Naive B cell (primary cell): Measurements from ENCODE around the gene ZNF502. TPM values are rescaled to one million over a fixed set of nuclear protein-coding genes. Genes with fewer than 3 reads are reported as not detected.

ENCODE experiments used
- polyA plus RNA-seq, 6 donors: library from polyadenylated mRNA; unstranded; fragments of 300-500 nt; fragmentation: Illumina TruSeq; gene quantifications; one replicate each; pipeline ENCODE4 v1.2.3, GENCODE V29; 2021; ENCODE audit warnings: low read depth in 6 of 6

Gene ZNF502
- polyA plus RNA-seq, 6 donors from 2014 or later, result 4.6 to 6.0 (median 5.4) TPM

Other genes starting within 250 kb of the ZNF502 start
- 1 to 10 TPM in 5 of 6 donors, not detected in 1; 1.5 to 5.3 (median 2.9) TPM for gene ZNF445, start 235.0 kb upstream of the ZNF502 start, polyA plus RNA-seq
- 1 to 10 TPM; 3.4 to 6.2 (median 5.0) TPM for gene ZKSCAN7, start 157.5 kb upstream of the ZNF502 start, polyA plus RNA-seq
- gene ZNF660, start 127.7 kb upstream of the ZNF502 start, polyA plus RNA-seq, result 1 to 10 TPM in 5 of 6 donors, under 1 TPM in 1; 0.79 to 3.6 (median 1.5) TPM
- 1 to 10 TPM; 2.8 to 8.5 (median 4.9) TPM for gene ZNF197, start 87.6 kb upstream of the ZNF502 start, polyA plus RNA-seq
- gene ZNF35, start 63.9 kb upstream of the ZNF502 start, polyA plus RNA-seq, result 1 to 10 TPM; 3.6 to 6.6 (median 5.4) TPM
- gene ZNF501, start 17.0 kb downstream of the ZNF502 start, polyA plus RNA-seq, result 1 to 10 TPM in 5 of 6 donors, not detected in 1; 1.4 to 7.8 (median 4.0) TPM
- gene KIAA1143, start 49.0 kb downstream of the ZNF502 start, polyA plus RNA-seq, result 10 to 100 TPM in 5 of 6 donors, 1 to 10 TPM in 1; 9.5 to 36.8 (median 28.2) TPM
- gene KIF15, start 49.1 kb downstream of the ZNF502 start, polyA plus RNA-seq, result under 1 TPM in 5 of 6 donors, not detected in 1; 0.12 to 0.42 (median 0.36) TPM
- gene TMEM42, start 149.3 kb downstream of the ZNF502 start, polyA plus RNA-seq, result 10 to 100 TPM; 40.8 to 77.0 (median 47.2) TPM
- gene TGM4, start 161.9 kb downstream of the ZNF502 start, polyA plus RNA-seq, result under 1 TPM in 3 of 6 donors, not detected in 3; 0.09 to 0.23 (median 0.22) TPM